ENCODE measurements around the gene CA12. TPM values are rescaled to one million over a fixed set of nuclear protein-coding genes. Genes with fewer than 3 reads are reported as not detected.

CA12 gene
- total and polyA plus RNA-seq, 11 donors: 0.04 to 5.2 (median 0.25) TPM; not detected in 3

GRCh38 chr15:63349621-63350020 lies 32.0 kb downstream of the CA12 start:
- Histone ChIP-seq H3K4me3 (no peak overlapping the region), H3K27me3 (no peaks in the 10 kb centered on the region), H3K27ac (peak overlapping the region in 9 of 12 donors; percentile 2 to 63 (median 33)), H3K4me1 (peaks cover 0 to 42% (median 27%) of the 10 kb centered on the region in 12 donors), H3K9me3 (no peaks in the 10 kb centered on the region), H3K36me3 (no peaks in the 10 kb centered on the region)
- intact Hi-C loops (cut with DNase I): no loop called here
- WGBS, 4 donors: 90 to 96% (median 92%) methylated on average over 5 of the region's 5 CpGs
- no peak for TF ChIP-seq POLR2A (IDR thresholded peaks at IDR 0.05)
- TF ChIP-seq CTCF (IDR thresholded peaks at IDR 0.05): no peak
- ATAC-seq (no peak), DNase-seq (no peak)

- no peaks in the 10 kb centered on the region for H3K27me3 ChIP-seq
- peak overlapping the region in 5 of 12 donors; percentile 23 to 81 (median 55) for H3K27ac ChIP-seq
- no peaks in the 10 kb centered on the region for H3K9me3 ChIP-seq
- intact Hi-C loops (cut with DNase I): no loop called here
- TF ChIP-seq CTCF (IDR thresholded peaks at IDR 0.05) (no peak), POLR2A (IDR thresholded peaks at IDR 0.05) (no peak)
- no peak overlapping the region for H3K4me3 ChIP-seq
- 78 to 90% (median 84%) methylated on average over 6 of the region's 6 CpGs for WGBS, 4 donors
- peaks cover 0 to 42% (median 27%) of the 10 kb centered on the region in 12 donors for H3K4me1 ChIP-seq
- DNase-seq (peak in 1 of 5 donors; percentile 35), ATAC-seq (peak in 1 of 4 donors; percentile 18)
- no peaks in the 10 kb centered on the region for H3K36me3 ChIP-seq
Observed at GRCh38 chr15:63349156-63349555, 32.5 kb downstream of the CA12 start.

GRCh38 chr15:63348392-63348791 lies 33.3 kb downstream of the CA12 start:
- 52 to 64% (median 54%) methylated on average over 7 of the region's 7 CpGs for WGBS, 4 donors
- TF ChIP-seq POLR2A (IDR thresholded peaks at IDR 0.05) (no peak), CTCF (IDR thresholded peaks at IDR 0.05) (no peak)
- no peaks in the 10 kb centered on the region for H3K27me3 ChIP-seq
- peaks cover 0 to 42% (median 27%) of the 10 kb centered on the region in 12 donors for H3K4me1 ChIP-seq
- peak in 4 of 5 donors; percentile 57 to 76 (median 64) for DNase-seq
- H3K27ac ChIP-seq: peak overlapping the region in 5 of 12 donors; percentile 13 to 81 (median 39)
- no peaks in the 10 kb centered on the region for H3K36me3 ChIP-seq
- H3K9me3 ChIP-seq: no peaks in the 10 kb centered on the region
- intact Hi-C loops (cut with DNase I): no loop called here
- ATAC-seq: peak in 3 of 4 donors; percentile 60 to 72 (median 64)
- H3K4me3 ChIP-seq: no peak overlapping the region

GRCh38 chr15:63347074-63347857 lies 34.4 kb downstream of the CA12 start:
- no peak overlapping the region for H3K4me3 ChIP-seq
- ATAC-seq (no peak), DNase-seq (no peak)
- peaks cover 0 to 42% (median 27%) of the 10 kb centered on the region in 12 donors for H3K4me1 ChIP-seq
- H3K36me3 ChIP-seq: no peaks in the 10 kb centered on the region
- 73 to 77% (median 75%) methylated on average over 6 of the region's 6 CpGs for WGBS, 4 donors
- TF ChIP-seq CTCF (IDR thresholded peaks at IDR 0.05) (no peak), POLR2A (IDR thresholded peaks at IDR 0.05) (no peak)
- H3K27ac ChIP-seq: no peak overlapping the region
- no peaks in the 10 kb centered on the region for H3K9me3 ChIP-seq
- intact Hi-C loops (cut with DNase I): no loop called here
- H3K27me3 ChIP-seq: no peaks in the 10 kb centered on the region
